ENCODE results near the gene USF1. TPM values are rescaled to one million over a fixed set of nuclear protein-coding genes. Genes with fewer than 3 reads are reported as not detected.
"Not testable (repeated sequence)": the region's sequence is repeated elsewhere in the genome, so short reads cannot be mapped to it uniquely, and the experiment has no call there.

The USF1 gene
- total RNA-seq, 1 donor from 2014 or later, result 70.7 TPM

- not testable (repeated sequence) for DNase-seq (ENCODE audit: low spot score)
Measured at GRCh38 chr1:161019111-161019660, 26.6 kb downstream of the USF1 start.

DNA sequence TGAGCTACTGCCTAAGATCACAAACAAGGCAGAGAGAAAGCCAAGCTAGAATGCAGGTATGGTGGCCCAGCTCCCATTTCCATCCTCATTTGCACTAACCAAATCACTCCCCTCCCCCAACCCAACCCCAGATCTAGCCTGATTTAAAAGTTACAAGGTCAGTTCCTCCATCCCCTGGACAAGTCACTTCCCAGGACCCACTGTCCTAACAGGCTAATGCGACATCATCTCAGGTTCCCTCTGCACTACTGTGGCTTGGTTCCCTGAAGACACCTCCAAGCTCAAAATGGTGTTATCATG, 27.2 kb downstream of the USF1 start:
- DNase-seq (ENCODE audit: low spot score), result no peak

- DNase-seq (ENCODE audit: low spot score), result no peak
Measured at GRCh38 chr1:161017756-161018630, 27.8 kb downstream of the USF1 start.

- not testable (repeated sequence) for DNase-seq (ENCODE audit: low spot score)
Measured at GRCh38 chr1:161017181-161017580, 28.6 kb downstream of the USF1 start.

- DNase-seq (ENCODE audit: low spot score), result not testable (repeated sequence)
Measured at GRCh38 chr1:161016683-161017082, 29.1 kb downstream of the USF1 start.

DNA sequence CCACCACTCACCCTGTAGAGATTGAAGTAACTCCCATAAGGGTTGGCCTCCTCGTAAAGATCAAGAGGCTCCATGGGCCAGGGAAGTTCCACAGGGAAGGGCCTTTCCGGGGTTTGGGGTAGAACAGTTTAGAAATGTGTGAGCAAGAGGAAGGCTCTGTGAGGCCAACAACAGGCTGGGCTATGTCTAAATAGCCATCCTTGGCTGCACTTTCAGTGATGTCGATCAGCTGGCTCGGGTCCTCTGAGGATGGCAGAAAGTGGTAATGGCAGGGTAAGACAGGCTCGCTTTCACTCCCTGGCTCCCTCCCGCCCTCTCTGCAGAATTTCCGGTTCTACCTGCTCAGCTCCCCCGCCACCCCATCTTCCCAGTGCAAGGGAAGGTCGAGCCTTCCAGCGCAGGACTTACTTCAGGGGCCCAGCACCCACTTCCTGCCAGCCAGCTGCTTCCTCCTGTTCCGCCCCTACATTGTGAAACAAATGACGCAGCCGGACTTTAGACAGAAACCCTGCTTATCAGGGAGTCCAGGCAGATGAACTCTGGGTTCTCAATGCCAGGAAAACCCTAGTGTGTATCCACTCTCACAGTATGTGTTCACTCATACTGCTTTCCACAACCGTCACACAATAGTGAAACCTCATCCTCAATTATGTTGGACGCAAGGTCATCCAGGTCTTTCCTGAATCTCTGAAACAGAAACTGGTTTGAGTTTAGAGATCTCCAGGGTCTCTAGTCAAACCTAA, 32.1 kb downstream of the USF1 start:
- peak; percentile 93 for DNase-seq (ENCODE audit: low spot score)

DNA sequence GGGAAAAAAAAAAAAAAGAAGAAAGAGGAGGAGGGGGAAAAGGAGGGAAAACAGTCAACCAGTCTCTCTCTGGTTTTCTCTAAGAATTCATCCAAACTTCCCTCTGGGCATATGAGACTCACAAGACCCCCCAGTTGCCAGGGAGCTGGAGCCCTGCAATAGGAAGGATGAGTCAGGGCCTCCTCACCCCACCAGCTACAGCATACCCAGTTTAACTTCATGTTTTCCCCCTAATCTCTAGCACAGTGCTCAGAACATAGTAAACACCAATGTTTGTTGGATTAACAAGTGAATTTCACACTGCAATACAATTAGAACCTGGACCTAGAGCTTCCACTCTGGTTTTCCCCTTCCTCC, 32.7 kb downstream of the USF1 start:
- no peak for DNase-seq (ENCODE audit: low spot score)

- DNase-seq (ENCODE audit: low spot score), result no peak
Measured at GRCh38 chr1:161012420-161012819, 33.4 kb downstream of the USF1 start.

DNA sequence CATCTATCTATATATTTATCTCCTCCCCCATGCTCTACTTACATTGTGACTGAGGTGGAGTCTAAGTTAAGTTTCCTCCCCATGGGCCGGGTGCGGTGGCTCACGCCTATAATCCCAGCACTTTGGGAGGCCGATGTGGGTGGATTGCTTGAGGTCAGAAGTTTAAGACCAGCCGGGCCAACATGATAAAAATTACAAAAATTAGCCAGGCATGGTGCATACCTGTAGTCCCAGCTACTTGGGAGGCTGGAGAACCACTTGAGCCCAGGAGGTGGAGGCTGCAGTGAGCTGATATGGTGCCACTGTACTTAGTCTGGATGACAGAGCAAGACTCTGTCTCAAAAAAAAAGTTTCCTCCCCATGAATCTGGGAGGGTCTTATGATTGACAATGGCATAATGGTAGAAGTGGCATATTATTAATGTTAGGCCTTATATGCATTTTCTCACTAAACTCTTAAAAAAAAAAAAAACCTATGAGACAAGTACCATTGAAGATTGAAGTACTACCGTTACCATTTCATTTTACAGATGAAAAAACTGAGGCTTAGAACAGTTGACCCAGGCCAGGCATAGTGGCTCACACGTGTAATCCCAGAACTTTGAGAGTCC, 36.1 kb downstream of the USF1 start:
- no peak for DNase-seq (ENCODE audit: low spot score)

DNA sequence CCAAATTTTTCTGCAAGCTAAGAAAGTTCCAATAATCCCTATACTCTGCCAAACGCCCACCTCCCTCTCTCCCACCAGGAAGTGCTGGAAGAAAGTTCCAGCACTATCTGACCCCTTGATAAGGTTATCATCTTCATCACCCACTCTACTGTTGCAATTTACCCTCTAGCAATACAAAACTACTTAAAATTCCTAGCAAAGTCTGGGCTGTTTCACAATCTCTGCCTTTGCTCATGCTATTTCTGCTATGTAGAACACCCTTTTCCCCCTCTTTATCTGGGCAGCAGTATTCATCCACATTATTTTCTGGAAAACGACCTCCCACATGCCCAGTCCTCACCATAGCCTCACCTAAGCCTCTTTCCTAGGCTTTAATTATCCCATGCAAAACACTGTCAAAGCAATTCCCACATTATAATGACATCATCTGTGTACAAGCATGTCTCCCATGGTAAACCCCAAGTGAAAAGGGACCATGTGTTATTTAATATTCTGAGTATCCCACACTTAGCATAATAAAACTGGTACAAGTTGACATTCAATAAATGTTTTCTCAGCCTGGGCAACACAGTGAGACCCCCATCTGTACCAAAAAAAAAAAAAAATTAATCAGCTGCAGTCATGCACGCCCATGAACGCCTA, 36.8 kb downstream of the USF1 start:
- no peak for DNase-seq (ENCODE audit: low spot score)

DNA sequence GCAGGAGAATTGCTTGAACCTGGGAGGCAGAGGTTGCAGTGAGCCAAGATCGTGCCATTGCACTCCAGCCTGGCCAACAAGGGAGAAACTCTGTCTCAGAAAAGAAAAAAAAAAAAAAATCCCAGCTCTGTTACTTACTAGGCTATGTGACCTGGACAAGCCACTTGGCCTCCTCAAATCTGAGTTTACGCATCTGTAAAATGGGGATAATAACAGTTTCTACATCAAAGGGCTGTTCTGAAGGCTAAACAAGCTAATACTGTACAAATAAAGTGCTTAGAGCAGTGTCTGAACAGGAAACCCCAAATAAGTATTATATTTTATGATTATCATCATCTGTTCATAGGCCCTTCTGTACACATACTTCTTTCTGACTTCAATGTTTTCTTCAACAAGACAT, 38.4 kb downstream of the USF1 start:
- DNase-seq (ENCODE audit: low spot score), result no peak

DNA sequence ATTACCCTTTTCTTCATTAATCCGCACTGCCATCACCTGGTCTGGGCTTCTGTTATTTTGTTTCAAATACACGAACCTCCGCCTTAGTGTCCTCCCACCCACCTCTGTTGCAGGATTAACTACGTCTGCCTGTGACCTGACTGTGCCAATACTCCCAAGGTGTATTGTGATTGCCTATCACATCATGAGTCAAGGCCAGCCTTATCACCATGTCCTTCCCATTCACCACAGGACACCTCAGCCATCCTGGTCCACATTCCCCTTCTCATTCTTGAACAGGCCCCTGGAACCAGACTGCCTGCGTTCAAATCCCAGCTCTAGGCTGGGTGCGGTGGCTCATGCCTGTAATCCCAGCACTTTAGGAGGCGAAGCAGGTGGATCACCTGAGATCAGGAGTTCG, 39.2 kb downstream of the USF1 start:
- no peak for DNase-seq (ENCODE audit: low spot score)

- no peak for DNase-seq (ENCODE audit: low spot score)
Measured at GRCh38 chr1:161001525-161001924, 44.3 kb downstream of the USF1 start.

DNA sequence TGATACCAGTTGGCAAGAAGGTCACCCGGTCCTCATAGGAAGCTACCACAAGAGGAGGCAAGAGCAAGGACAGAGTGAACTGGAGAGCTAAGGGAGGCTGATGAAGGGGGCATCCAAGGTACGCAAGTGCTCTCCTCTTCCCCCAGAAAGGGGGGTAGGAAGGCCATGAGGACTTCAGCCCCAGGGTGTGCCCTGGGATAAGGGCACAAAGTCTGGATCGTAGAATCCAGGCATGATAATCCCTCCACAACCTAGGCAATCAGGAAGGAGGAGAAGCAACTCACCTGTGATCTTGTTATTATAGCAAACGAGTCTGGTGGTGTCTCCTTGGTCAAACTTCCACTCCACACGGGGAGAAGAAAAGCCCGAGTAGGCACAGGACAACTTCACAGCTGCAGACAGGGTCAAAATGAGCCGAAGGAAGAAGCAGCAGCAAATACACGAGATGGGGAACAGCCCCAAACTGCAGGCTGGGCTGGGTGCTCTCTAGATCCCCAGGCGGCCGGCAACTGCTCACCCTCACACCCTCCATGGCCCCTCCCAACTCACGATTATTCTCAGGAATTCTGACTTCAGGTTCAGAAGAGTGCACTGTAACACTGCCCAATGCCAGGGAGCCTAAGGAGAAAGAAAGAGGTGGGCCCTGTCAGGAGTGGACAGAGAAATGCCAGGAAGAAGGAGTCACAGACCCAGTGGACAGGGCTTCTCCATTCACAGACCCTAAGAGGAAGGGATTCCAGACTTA, 44.9 kb downstream of the USF1 start:
- DNase-seq (ENCODE audit: low spot score), result no peak

DNA sequence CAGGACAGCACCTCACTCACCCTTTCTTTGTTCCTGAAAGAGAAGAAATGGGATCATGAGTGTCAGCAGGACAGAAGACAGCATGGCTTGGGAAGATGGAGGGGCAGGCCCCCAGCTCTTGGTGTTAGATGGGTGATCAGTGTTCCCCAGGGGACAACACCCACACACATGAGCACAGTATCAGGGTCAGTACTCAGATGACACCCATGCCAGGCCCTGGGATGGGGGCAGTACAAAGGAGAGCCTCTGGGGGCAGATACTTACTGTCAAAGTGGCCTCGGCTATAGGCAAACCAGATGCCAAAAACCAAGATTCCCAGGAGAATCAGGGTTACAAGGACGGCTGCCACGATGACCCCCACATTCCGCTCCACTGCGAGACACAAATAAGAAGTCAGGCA, 46.4 kb downstream of the USF1 start:
- DNase-seq (ENCODE audit: low spot score), result no peak

GRCh38 chr1:160997323-160998038, 48.3 kb downstream of the USF1 start:
- DNase-seq (ENCODE audit: low spot score), result peak; percentile 74

GRCh38 chr1:160996178-160996577, 49.6 kb downstream of the USF1 start:
- DNase-seq (ENCODE audit: low spot score), result no peak

DNA sequence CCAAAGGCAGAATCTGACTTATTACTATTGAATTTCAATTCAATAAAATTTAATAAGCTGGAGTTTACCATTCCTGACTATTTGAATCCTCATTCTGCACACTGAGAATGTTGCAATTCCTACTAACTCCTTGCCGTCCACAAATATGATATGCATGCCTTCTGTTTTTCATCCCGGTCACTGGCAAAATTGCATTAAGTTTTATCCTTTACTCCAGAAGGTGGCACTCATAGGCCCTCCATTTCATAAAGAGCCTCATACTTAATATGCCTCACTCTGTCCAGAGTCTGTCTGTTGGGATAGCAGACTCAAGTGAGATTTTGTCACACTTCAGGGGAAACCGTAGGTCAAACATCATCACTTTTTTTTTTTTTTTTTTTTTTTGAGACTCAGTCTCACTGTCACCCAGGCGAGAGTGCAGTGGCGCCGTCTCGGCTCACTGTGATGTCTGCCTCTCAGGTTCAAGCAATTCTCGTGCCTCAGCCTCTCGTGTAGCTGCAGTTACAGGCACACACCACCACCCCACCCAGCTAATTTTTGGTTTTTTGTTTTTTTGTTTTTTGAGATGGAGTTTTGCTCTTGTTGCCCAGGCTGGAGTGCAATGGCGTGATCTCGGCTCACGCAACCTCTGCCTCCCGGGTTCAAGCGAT, 52.1 kb downstream of the USF1 start:
- no peak for DNase-seq (ENCODE audit: low spot score)

- not testable (repeated sequence) for DNase-seq (ENCODE audit: low spot score)
Measured at GRCh38 chr1:160992036-160992435, 53.7 kb downstream of the USF1 start.

All from ureter (tissue), 1 donor.